Chondrocyte (in vitro differentiated cells): ENCODE results near the gene ZNF2. TPM values are rescaled to one million over a fixed set of nuclear protein-coding genes. Genes with fewer than 3 reads are reported as not detected.

Source experiments
- DNase-seq: peaks from one replicate; pipeline ENCODE4 v3.0.0; 2021; ENCODE audit warnings: mixed read lengths, low spot score
- H3K27ac Mint-ChIP-seq: one replicate; pipeline ENCODE4 v1.8.0; 2021; ENCODE audit warnings: mild to moderate bottlenecking, moderate library complexity, mixed read lengths; ENCODE audit not compliant: unreplicated experiment
- H3K27me3 Mint-ChIP-seq: 2 replicates; pipeline ENCODE4 v1.8.0; 2021; ENCODE audit warnings: low read depth, mixed read lengths
- H3K36me3 Mint-ChIP-seq: 2 replicates; pipeline ENCODE4 v1.8.0; 2021; ENCODE audit warnings: low read depth, mixed read lengths
- H3K4me1 Mint-ChIP-seq: 2 replicates; pipeline ENCODE4 v1.8.0; 2021; ENCODE audit warnings: low read depth, mild to moderate bottlenecking, mixed read lengths
- H3K4me3 Mint-ChIP-seq: one replicate; pipeline ENCODE4 v1.8.0; 2021; ENCODE audit warnings: mild to moderate bottlenecking, moderate library complexity, mixed read lengths; ENCODE audit not compliant: unreplicated experiment
- H3K9me3 Mint-ChIP-seq: 2 replicates; pipeline ENCODE4 v1.8.0; 2021; ENCODE audit warnings: low read depth, mixed read lengths
- CTCF ChIP-seq: fragments of 200-600 bp; sonication (generic); IDR thresholded peaks from 2 replicates; pipeline ENCODE4 v1.5.0; 2021; ENCODE audit warnings: antibody characterized with exemption, mild to moderate bottlenecking, moderate library complexity
- long read RNA-seq: library from polyadenylated mRNA; stranded (forward); transcript quantifications from one replicate; pipeline ENCODE4 v2.0.0, GENCODE V29; 2021
- total RNA-seq: library from RNA; stranded (reverse); gene quantifications from 3 replicates; pipeline ENCODE4 v1.2.1, GENCODE V29; 2021

Gene ZNF2
- 4.5 to 8.0 TPM (median 5.0 TPM) in 3 replicates for total RNA-seq
- long read RNA-seq, transcript ZNF2-203 (5 exons, 2,601 nt): major isoform, 6 of 8 reads
- long read RNA-seq, partial matches to known transcripts: 0 of 8 reads
- long read RNA-seq, other reads (novel, unspliced or antisense): 0 of 8 reads

GRCh38 chr2:95165371-95166064 is at the start of gene ZNF2:
Gene ZNF2 (plus strand): TSS chr2:95165809. CDS start chr2:95176227, 10,418 bp downstream.
- peak; percentile 33 for TF ChIP-seq CTCF
- Mint-ChIP-seq H3K4me3 (peak within 1 kb of the TSS; percentile 99), H3K36me3 (no peaks in the 10 kb centered on the region), H3K27ac (peak within 1 kb of the TSS; percentile 98), H3K4me1 (peaks cover 32% of the 10 kb centered on the region), H3K27me3 (no peaks in the 10 kb centered on the region), H3K9me3 (no peaks in the 10 kb centered on the region)
- DNase-seq: peak; percentile 98

GRCh38 chr2:95121093-95121406 is 44.6 kb upstream of the ZNF2 start:
- no peaks in the 10 kb centered on the region for H3K27me3 Mint-ChIP-seq
- peak overlapping the region; percentile 89 for H3K27ac Mint-ChIP-seq
- peak overlapping the region; percentile 94 for H3K4me3 Mint-ChIP-seq
- H3K36me3 Mint-ChIP-seq: peaks cover 2% of the 10 kb centered on the region
- H3K4me1 Mint-ChIP-seq: peaks cover 35% of the 10 kb centered on the region
- TF ChIP-seq CTCF: no peak
- H3K9me3 Mint-ChIP-seq: no peaks in the 10 kb centered on the region
- DNase-seq: no peak

- DNase-seq: peak; percentile 95
- TF ChIP-seq CTCF: peak; percentile 68
- Mint-ChIP-seq H3K27ac (peak within 1 kb of the TSS; percentile 89), H3K27me3 (no peaks in the 10 kb centered on the region), H3K4me3 (peak within 1 kb of the TSS; percentile 94), H3K9me3 (no peaks in the 10 kb centered on the region), H3K4me1 (peaks cover 35% of the 10 kb centered on the region), H3K36me3 (peaks cover 2% of the 10 kb centered on the region)
Measured at GRCh38 chr2:95121407-95122196, 44.0 kb upstream of the ZNF2 start, which contains the start of gene MRPS5. Gene MRPS5 (minus strand): TSS chr2:95121808. CDS start chr2:95121791, 17 bp downstream.

GRCh38 chr2:95122197-95122551 is 43.4 kb upstream of the ZNF2 start:
- H3K27ac Mint-ChIP-seq: peak overlapping the region; percentile 69
- peak overlapping the region; percentile 94 for H3K4me3 Mint-ChIP-seq
- H3K9me3 Mint-ChIP-seq: no peaks in the 10 kb centered on the region
- peaks cover 35% of the 10 kb centered on the region for H3K4me1 Mint-ChIP-seq
- no peak for TF ChIP-seq CTCF
- H3K27me3 Mint-ChIP-seq: no peaks in the 10 kb centered on the region
- peaks cover under 1% of the 10 kb centered on the region for H3K36me3 Mint-ChIP-seq
- DNase-seq: no peak

- DNase-seq: no peak
- H3K27ac Mint-ChIP-seq: no peak overlapping the region
- no peak overlapping the region for H3K4me3 Mint-ChIP-seq
- H3K9me3 Mint-ChIP-seq: peaks cover 60% of the 10 kb centered on the region
- no peaks in the 10 kb centered on the region for H3K4me1 Mint-ChIP-seq
- no peaks in the 10 kb centered on the region for H3K27me3 Mint-ChIP-seq
- peaks cover 42% of the 10 kb centered on the region for H3K36me3 Mint-ChIP-seq
- no peak for TF ChIP-seq CTCF
Measured at GRCh38 chr2:95138702-95139101, 26.9 kb upstream of the ZNF2 start.
